ENCODE results near the gene CIART. TPM values are rescaled to one million over a fixed set of nuclear protein-coding genes. Genes with fewer than 3 reads are reported as not detected.

CIART gene
- total RNA-seq, 1 donor from 2014 or later: 3.9 TPM

- H3K27ac Mint-ChIP-seq (ENCODE audit: unreplicated experiment): peak overlapping the region; percentile 99
- peaks cover 20% of the 10 kb centered on the region for H3K4me1 Mint-ChIP-seq (ENCODE audit: low read depth)
- peaks cover 3% of the 10 kb centered on the region for H3K36me3 Mint-ChIP-seq (ENCODE audit: low read depth)
- H3K4me3 Mint-ChIP-seq (ENCODE audit: unreplicated experiment): peak overlapping the region; percentile 100
- no peaks in the 10 kb centered on the region for H3K27me3 Mint-ChIP-seq (ENCODE audit: low read depth)
- TF ChIP-seq, protein P1, sequence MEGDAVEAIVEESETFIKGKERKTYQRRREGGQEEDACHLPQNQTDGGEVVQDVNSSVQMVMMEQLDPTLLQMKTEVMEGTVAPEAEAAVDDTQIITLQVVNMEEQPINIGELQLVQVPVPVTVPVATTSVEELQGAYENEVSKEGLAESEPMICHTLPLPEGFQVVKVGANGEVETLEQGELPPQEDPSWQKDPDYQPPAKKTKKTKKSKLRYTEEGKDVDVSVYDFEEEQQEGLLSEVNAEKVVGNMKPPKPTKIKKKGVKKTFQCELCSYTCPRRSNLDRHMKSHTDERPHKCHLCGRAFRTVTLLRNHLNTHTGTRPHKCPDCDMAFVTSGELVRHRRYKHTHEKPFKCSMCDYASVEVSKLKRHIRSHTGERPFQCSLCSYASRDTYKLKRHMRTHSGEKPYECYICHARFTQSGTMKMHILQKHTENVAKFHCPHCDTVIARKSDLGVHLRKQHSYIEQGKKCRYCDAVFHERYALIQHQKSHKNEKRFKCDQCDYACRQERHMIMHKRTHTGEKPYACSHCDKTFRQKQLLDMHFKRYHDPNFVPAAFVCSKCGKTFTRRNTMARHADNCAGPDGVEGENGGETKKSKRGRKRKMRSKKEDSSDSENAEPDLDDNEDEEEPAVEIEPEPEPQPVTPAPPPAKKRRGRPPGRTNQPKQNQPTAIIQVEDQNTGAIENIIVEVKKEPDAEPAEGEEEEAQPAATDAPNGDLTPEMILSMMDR (IDR thresholded peaks at IDR 0.05): no peak
- no peak for DNase-seq (ENCODE audit: low spot score)
- H3K9me3 Mint-ChIP-seq (ENCODE audit: low read depth): no peaks in the 10 kb centered on the region
These were observed 38.3 kb downstream of the CIART start for GRCh38 chr1:150320667-150320978.

DNA sequence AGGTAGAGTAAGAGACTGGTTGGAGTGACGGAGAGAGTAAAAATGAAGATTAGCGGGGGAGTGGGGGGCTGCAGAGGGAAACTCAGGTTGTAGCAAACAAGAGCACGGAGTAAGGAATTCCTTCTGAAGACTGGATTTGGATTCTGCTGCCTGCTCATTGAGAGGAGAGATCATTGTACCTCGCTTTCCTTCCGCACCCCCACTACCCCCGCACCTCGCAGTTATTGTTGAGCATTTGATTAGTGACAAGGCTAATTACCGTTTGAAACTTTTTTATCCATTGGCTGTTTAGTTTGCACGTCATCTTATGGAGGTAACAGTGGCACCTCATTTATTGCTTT, 39.4 kb downstream of the CIART start:
- H3K36me3 Mint-ChIP-seq (ENCODE audit: low read depth): peaks cover 7% of the 10 kb centered on the region
- TF ChIP-seq, protein P1 (IDR thresholded peaks at IDR 0.05): no peak

GRCh38 chr1:150322310-150322709, 40.0 kb downstream of the CIART start:
- H3K36me3 Mint-ChIP-seq (ENCODE audit: low read depth): peaks cover 9% of the 10 kb centered on the region
- H3K4me1 Mint-ChIP-seq (ENCODE audit: low read depth): peaks cover 20% of the 10 kb centered on the region
- no peak for DNase-seq (ENCODE audit: low spot score)
- H3K9me3 Mint-ChIP-seq (ENCODE audit: low read depth): no peaks in the 10 kb centered on the region
- TF ChIP-seq, protein P1 (IDR thresholded peaks at IDR 0.05): no peak
- H3K4me3 Mint-ChIP-seq (ENCODE audit: unreplicated experiment): peak overlapping the region; percentile 100
- H3K27me3 Mint-ChIP-seq (ENCODE audit: low read depth): no peaks in the 10 kb centered on the region
- H3K27ac Mint-ChIP-seq (ENCODE audit: unreplicated experiment): peak overlapping the region; percentile 99

More for the DNA sequence above, 39.4 kb downstream of the CIART start:
- Mint-ChIP-seq H3K9me3 (ENCODE audit: low read depth) (no peaks in the 10 kb centered on the region), H3K4me1 (ENCODE audit: low read depth) (peaks cover 20% of the 10 kb centered on the region), H3K27me3 (ENCODE audit: low read depth) (no peaks in the 10 kb centered on the region), H3K27ac (ENCODE audit: unreplicated experiment) (peak overlapping the region; percentile 99), H3K4me3 (ENCODE audit: unreplicated experiment) (peak overlapping the region; percentile 100)
- no peak for DNase-seq (ENCODE audit: low spot score)

- TF ChIP-seq, protein P1 (IDR thresholded peaks at IDR 0.05): no peak
- DNase-seq (ENCODE audit: low spot score): no peak
- Mint-ChIP-seq H3K4me1 (ENCODE audit: low read depth) (no peaks in the 10 kb centered on the region), H3K36me3 (ENCODE audit: low read depth) (peaks cover 38% of the 10 kb centered on the region), H3K4me3 (ENCODE audit: unreplicated experiment) (no peak overlapping the region), H3K27ac (ENCODE audit: unreplicated experiment) (no peak overlapping the region), H3K27me3 (ENCODE audit: low read depth) (no peaks in the 10 kb centered on the region), H3K9me3 (ENCODE audit: low read depth) (no peaks in the 10 kb centered on the region)
These were observed 50.4 kb downstream of the CIART start for GRCh38 chr1:150332651-150333290.

Other genes starting within 250 kb of the CIART start
- 28.7 to 55.3 TPM (median 33.1 TPM) in 3 replicates for gene VPS45, start 214.8 kb upstream of the CIART start, total RNA-seq
- 40.7 to 55.4 TPM (median 52.5 TPM) in 3 replicates for gene PLEKHO1, start 132.6 kb upstream of the CIART start, total RNA-seq
- 34.5 to 46.0 TPM (median 40.2 TPM) in 3 replicates for gene ANP32E, start 46.4 kb upstream of the CIART start, total RNA-seq
- not detected in 3 replicates for gene CA14, start 24.8 kb upstream of the CIART start, total RNA-seq
- gene APH1A, start 13.5 kb upstream of the CIART start, total RNA-seq: 83.0 to 99.5 TPM (median 89.7 TPM) in 3 replicates
- 29.0 to 31.9 TPM (median 31.0 TPM) in 3 replicates for gene C1orf54, start 9.8 kb upstream of the CIART start, total RNA-seq
- 56.4 to 68.3 TPM (median 58.5 TPM) in 3 replicates for gene MRPS21, start 11.3 kb downstream of the CIART start, total RNA-seq
- gene PRPF3, start 39.0 kb downstream of the CIART start, total RNA-seq: 36.5 to 52.1 TPM (median 39.6 TPM) in 3 replicates
- 22.2 to 27.0 TPM (median 22.2 TPM) in 3 replicates for gene RPRD2, start 81.6 kb downstream of the CIART start, total RNA-seq
- gene TARS2, start 204.9 kb downstream of the CIART start, total RNA-seq: 13.6 to 20.0 TPM (median 15.6 TPM) in 3 replicates
- gene ECM1, start 225.6 kb downstream of the CIART start, total RNA-seq: 3.6 to 9.1 TPM (median 8.2 TPM) in 3 replicates
- 1.2 TPM in 1 of 3 replicates, not detected in the others for gene FALEC, start 233.2 kb downstream of the CIART start, total RNA-seq